ENCODE results near the gene TEX12. TPM values are rescaled to one million over a fixed set of nuclear protein-coding genes. Genes with fewer than 3 reads are reported as not detected.
"Not testable (repeated sequence)": the region's sequence is repeated elsewhere in the genome, so short reads cannot be mapped to it uniquely, and the experiment has no call there.

Gene TEX12
- total RNA-seq, 1 donor from 2014 or later, result not detected

DNA sequence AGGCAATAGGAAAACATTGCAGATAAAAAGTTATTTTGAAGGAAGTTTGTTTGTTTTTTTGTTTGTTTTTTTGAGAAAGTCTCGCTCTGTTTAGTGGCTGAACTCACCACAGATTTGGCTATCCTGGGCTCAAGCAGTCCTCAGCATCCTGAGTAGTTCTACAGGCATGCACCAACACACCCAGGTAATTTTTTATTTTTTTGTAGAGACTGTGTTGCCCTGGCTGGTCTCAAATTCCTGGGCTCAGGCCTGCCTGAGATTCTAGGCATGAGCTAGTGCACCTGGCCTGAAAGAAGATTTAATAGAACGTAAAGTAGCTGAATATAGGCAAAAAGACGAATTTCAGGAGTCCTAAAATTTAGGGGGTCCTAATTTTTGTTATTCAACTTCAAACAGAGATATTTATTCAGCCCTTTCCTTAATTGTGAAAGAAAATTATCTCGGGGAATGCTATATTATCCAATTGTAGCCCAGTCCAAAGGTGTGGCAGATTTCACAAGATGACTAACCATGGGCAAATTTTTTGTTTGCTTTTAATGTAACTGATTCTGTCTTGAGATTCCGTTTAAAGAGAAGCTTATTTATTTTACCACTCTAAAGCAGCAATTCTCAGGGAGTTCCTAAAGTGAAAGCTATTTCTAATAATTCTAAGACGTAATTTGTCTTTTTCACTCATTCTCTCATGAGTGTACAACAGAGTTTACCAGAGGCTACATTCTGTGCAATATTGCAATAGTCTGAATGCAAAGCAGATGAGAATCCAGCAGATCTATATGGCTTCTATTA is 4.2 kb upstream of the TEX12 start:
- ATAC-seq (ENCODE audit: poor library complexity), result no peak
- DNase-seq, result no peak
- intact Hi-C loops (cut with DNase I), result no loop called here

GRCh38 chr11:112163875-112164685 is 3.1 kb upstream of the TEX12 start, which contains the start of gene IL18:
TSS of gene IL18 (minus strand) at chr11:112164094. CDS start at chr11:112155053, 9,041 bp downstream.
- DNase-seq (peak; percentile 58), ATAC-seq (ENCODE audit: poor library complexity) (peak; percentile 73)
- intact Hi-C loops (cut with DNase I), result no loop called here

DNA sequence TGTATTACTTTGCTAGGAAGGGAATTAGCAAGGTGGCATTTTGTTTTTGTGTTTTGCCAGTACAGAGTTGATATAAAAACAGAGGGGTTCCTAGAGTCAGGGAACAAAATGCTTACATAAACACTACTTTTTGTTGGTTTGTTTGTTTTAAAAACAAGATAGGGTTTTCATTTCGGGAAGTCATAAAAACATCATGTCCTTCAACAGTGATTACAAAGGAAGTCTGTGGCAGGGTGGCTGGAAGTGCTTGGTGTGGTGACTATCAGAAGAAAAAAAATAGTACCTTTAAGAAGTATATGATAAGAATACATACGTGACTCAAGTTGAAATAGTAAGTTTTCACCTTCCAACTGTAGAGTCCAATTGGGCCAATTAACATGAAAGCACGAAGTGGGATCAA is 2.1 kb upstream of the TEX12 start:
- DNase-seq (no peak), ATAC-seq (ENCODE audit: poor library complexity) (no peak)
- intact Hi-C loops (cut with DNase I), result no loop called here

- ATAC-seq (ENCODE audit: poor library complexity) (no peak), DNase-seq (no peak)
- intact Hi-C loops (cut with DNase I), result no loop called here
These were observed 610 bp upstream of the TEX12 start for GRCh38 chr11:112166562-112166961.

GRCh38 chr11:112172362-112172994 is 5.3 kb downstream of the TEX12 start:
- intact Hi-C loops (cut with DNase I), result no loop called here
- DNase-seq (no peak), ATAC-seq (ENCODE audit: poor library complexity) (no peak)

DNA sequence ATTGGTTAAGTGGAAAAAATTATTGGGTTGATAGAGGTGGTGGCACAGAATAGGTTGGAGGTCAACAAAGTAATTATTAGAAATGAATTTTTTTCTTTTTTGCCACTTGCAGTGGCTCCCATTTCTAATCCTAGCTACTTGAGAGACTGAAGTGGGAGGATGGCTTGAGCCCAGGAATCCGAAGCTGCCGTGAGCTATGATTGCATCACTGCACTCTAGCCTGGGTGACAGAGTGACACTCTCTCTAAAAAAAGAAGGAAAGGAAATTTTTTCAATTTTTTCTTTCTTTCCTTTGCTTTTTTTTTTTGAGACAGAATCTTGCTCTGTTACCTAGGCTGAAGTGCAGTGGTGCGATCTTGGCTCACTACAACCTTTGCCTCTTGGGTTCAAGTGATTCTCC is 6.0 kb downstream of the TEX12 start:
- DNase-seq (no peak), ATAC-seq (ENCODE audit: poor library complexity) (peak; percentile 70)
- intact Hi-C loops (cut with DNase I), result no loop called here

GRCh38 chr11:112174789-112175598 is 7.8 kb downstream of the TEX12 start, which contains the start of gene BCO2:
TSS of gene BCO2 (plus strand) at chr11:112175512. CDS start at chr11:112175602, 90 bp downstream.
- ATAC-seq (ENCODE audit: poor library complexity) (peak; percentile 94), DNase-seq (peak; percentile 88)
- intact Hi-C loops (cut with DNase I), result loop anchor here (5.0 kb wide), 1 partner anchor 63 kb away; no protein-coding TSS in a partner anchor

- no peak for DNase-seq
- intact Hi-C loops (cut with DNase I), result loop anchor here (5.0 kb wide), 1 partner anchor 63 kb away; no protein-coding TSS in a partner anchor
- ATAC-seq (ENCODE audit: poor library complexity), result peak; percentile 56
These were observed 8.4 kb downstream of the TEX12 start for GRCh38 chr11:112175599-112175952.

DNA sequence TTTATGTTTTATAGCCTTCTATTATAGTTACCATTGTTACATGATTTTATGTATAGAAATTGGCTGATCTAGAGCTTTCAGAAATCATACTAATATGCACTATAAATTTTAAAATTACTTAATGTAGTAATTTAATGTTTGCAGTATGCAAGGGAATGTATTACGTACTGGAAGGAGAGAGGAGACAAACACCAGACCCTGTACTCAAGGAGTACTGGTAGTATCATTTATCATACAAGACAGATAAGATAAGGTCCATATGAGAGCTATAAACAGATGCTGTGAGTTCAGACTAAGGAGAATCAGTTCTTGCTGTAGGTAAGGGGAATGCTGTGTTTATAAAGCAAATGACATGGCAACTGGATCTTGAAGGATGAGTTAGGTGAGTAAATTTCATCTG is 8.9 kb downstream of the TEX12 start:
- ATAC-seq (ENCODE audit: poor library complexity) (peak; percentile 32), DNase-seq (no peak)
- intact Hi-C loops (cut with DNase I), result loop anchor here (5.0 kb wide), 1 partner anchor 64 kb away; no protein-coding TSS in a partner anchor

DNA sequence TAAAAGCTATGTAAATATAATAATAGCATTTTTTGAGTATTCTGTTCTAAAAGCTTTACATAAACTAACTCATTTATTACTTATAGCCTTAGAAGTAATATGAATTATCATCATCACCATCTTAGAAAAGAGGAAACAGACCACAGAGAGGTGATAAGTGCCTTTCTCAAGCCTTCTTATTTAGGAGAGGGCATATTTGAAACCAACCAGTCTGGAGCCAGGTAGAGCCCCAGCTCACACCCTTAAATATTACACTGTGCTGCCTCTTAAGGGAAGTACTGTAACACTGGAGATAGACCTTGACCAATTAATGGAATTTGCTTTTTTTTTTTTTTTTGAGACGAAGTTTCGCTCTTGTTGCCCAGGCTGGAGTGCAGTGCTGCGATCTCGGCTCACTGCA is 10.4 kb downstream of the TEX12 start:
- DNase-seq (no peak), ATAC-seq (ENCODE audit: poor library complexity) (no peak)
- intact Hi-C loops (cut with DNase I), result loop anchor here (5.0 kb wide), 1 partner anchor 65 kb away; no protein-coding TSS in a partner anchor

GRCh38 chr11:112178428-112178827 is 11.3 kb downstream of the TEX12 start:
- ATAC-seq (ENCODE audit: poor library complexity) (no peak), DNase-seq (no peak)
- intact Hi-C loops (cut with DNase I), result loop anchor here (5.0 kb wide), 1 partner anchor 66 kb away; no protein-coding TSS in a partner anchor

GRCh38 chr11:112178936-112179335 is 11.8 kb downstream of the TEX12 start:
- DNase-seq (no peak), ATAC-seq (ENCODE audit: poor library complexity) (no peak)
- intact Hi-C loops (cut with DNase I), result loop anchor here (5.0 kb wide), 1 partner anchor 67 kb away; no protein-coding TSS in a partner anchor

- intact Hi-C loops (cut with DNase I), result loop anchor here (5.0 kb wide), 1 partner anchor 67 kb away; no protein-coding TSS in a partner anchor
- ATAC-seq (ENCODE audit: poor library complexity) (no peak), DNase-seq (no peak)
These were observed 12.4 kb downstream of the TEX12 start for GRCh38 chr11:112179601-112180000.

- intact Hi-C loops (cut with DNase I), result no loop called here
- DNase-seq, result no peak
- ATAC-seq (ENCODE audit: poor library complexity), result no peak
These were observed 15.7 kb downstream of the TEX12 start for GRCh38 chr11:112182867-112183266.

- intact Hi-C loops (cut with DNase I), result no loop called here
- ATAC-seq (ENCODE audit: poor library complexity) (peak; percentile 61), DNase-seq (no peak)
These were observed 18.7 kb downstream of the TEX12 start for GRCh38 chr11:112185883-112186282.

DNA sequence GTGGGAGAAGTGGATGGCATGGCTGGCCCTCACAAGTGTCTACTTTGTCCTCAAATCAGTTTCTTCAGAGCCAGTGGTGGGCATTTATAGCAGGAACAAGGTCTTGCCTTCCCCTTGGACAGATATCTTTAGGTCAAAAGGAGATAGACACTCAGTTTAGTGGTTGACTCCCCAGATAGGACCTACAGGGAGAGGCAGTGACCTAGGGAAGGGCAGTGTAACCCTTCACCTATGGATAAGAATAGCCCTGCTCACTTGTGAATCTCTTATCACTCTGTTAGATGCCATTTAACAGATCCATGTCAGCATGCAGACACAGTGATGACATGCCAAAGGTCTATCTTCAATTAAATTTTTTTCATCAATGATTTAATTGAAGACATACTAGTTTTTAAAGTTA is 19.1 kb downstream of the TEX12 start:
- DNase-seq (no peak), ATAC-seq (ENCODE audit: poor library complexity) (peak; percentile 40)
- intact Hi-C loops (cut with DNase I), result no loop called here

DNA sequence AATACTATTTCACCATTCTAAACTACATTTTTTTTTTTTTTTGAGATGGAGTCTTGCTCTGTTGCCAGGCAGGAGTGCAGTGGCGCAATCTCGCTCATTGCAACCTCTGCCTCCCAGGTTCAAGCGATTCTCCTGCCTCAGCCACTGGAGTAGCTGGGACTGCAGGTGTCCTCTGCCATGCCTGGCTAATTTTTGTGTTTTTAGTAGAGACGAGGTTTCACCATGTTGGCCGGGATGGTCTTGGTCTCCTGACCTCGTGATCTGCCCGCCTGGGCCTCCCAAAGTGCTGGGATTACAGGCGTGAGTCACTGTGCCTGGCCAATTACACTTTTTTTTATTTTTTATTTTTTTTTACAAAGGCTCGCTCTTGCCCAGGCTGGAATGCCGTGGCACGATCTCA is 27.9 kb downstream of the TEX12 start:
- ATAC-seq (ENCODE audit: poor library complexity); intact Hi-C loops (cut with DNase I); DNase-seq: not testable (repeated sequence)

- intact Hi-C loops (cut with DNase I), result no loop called here
- no peak for ATAC-seq (ENCODE audit: poor library complexity)
These were observed 28.8 kb downstream of the TEX12 start for GRCh38 chr11:112195951-112196351.

More at GRCh38 chr11:112195951-112196351, 28.8 kb downstream of the TEX12 start:
- DNase-seq, result no peak

Data from Right ventricle myocardium superior (tissue), 1 donor.